Measurements from ENCODE around the gene HYAL3.

DNA sequence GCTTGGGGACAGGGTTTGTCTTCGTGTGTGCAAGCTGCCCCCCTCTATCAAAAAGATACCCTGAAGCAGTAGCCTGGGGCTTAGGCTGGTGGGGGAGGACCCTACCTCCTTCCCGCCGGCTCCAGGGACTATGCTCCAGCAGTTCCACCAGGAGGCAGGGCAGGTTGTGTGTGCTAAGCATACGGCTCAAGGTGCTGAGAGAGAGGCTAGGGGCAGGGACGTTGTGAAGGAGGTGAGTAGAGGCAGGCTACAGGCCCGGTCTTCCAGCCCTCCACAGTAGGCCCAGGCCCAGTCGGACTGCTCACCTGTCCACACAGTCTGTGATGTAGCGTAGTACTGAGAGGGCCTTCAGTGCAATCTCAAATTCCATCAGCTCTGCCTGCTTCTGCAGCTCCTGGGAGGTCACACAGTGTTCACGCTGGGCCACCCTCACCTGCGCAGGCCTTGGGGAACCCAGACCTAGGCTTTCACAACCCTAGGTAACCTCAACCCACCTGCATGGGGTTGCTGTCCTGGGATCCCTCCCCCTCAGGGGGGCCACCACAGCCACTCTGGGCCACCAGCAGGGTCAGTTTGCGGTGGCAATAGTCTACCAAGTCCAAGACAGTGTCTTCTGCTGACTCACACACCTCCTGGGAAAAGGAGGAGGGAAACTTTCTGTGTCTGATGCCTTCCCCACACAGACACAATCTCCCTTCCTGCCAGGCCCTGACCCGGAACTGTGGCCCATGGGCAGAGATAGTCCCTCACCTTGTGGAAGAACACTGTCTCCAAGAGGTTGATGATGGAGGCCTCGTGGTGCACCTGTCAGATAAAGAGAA is 43.8 kb upstream of the HYAL3 start:
- TF ChIP-seq, protein P1, sequence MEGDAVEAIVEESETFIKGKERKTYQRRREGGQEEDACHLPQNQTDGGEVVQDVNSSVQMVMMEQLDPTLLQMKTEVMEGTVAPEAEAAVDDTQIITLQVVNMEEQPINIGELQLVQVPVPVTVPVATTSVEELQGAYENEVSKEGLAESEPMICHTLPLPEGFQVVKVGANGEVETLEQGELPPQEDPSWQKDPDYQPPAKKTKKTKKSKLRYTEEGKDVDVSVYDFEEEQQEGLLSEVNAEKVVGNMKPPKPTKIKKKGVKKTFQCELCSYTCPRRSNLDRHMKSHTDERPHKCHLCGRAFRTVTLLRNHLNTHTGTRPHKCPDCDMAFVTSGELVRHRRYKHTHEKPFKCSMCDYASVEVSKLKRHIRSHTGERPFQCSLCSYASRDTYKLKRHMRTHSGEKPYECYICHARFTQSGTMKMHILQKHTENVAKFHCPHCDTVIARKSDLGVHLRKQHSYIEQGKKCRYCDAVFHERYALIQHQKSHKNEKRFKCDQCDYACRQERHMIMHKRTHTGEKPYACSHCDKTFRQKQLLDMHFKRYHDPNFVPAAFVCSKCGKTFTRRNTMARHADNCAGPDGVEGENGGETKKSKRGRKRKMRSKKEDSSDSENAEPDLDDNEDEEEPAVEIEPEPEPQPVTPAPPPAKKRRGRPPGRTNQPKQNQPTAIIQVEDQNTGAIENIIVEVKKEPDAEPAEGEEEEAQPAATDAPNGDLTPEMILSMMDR (IDR thresholded peaks at IDR 0.05 in 2 of 3, conservative IDR thresholded peaks at IDR 0.05 in 1 of 3; ENCODE audit: control insufficient read depth in 2 of 3, extremely low read depth in 1 of 3, insufficient read depth in 1 of 3, low read depth in 3 of 3, low read length in 3 of 3) = no peak
- TF ChIP-seq TARDBP (IDR thresholded peaks at IDR 0.05; ENCODE audit: borderline replicate concordance) = no peak
- TF ChIP-seq, protein P2, sequence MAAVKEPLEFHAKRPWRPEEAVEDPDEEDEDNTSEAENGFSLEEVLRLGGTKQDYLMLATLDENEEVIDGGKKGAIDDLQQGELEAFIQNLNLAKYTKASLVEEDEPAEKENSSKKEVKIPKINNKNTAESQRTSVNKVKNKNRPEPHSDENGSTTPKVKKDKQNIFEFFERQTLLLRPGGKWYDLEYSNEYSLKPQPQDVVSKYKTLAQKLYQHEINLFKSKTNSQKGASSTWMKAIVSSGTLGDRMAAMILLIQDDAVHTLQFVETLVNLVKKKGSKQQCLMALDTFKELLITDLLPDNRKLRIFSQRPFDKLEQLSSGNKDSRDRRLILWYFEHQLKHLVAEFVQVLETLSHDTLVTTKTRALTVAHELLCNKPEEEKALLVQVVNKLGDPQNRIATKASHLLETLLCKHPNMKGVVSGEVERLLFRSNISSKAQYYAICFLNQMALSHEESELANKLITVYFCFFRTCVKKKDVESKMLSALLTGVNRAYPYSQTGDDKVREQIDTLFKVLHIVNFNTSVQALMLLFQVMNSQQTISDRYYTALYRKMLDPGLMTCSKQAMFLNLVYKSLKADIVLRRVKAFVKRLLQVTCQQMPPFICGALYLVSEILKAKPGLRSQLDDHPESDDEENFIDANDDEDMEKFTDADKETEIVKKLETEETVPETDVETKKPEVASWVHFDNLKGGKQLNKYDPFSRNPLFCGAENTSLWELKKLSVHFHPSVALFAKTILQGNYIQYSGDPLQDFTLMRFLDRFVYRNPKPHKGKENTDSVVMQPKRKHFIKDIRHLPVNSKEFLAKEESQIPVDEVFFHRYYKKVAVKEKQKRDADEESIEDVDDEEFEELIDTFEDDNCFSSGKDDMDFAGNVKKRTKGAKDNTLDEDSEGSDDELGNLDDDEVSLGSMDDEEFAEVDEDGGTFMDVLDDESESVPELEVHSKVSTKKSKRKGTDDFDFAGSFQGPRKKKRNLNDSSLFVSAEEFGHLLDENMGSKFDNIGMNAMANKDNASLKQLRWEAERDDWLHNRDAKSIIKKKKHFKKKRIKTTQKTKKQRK (IDR thresholded peaks at IDR 0.05; ENCODE audit: low read depth, low read length) = no peak
- TF ChIP-seq HCFC1 (IDR thresholded peaks at IDR 0.05; ENCODE audit: low read length) = no peak
- TF ChIP-seq EED (IDR thresholded peaks at IDR 0.05; ENCODE audit: low read depth) = no peak
- TF ChIP-seq CBX5 (IDR thresholded peaks at IDR 0.05; ENCODE audit: low read depth) = no peak
- no peak for TF ChIP-seq EP300 (IDR thresholded peaks at IDR 0.05; ENCODE audit: borderline replicate concordance in 1 of 2, control insufficient read depth in 1 of 2, low read depth in 2 of 2, low read length in 2 of 2)
- TF ChIP-seq EZH2 (IDR thresholded peaks at IDR 0.05; ENCODE audit: borderline replicate concordance, control insufficient read depth, low read depth, low read length) = no peak
- TF ChIP-seq, protein P3, sequence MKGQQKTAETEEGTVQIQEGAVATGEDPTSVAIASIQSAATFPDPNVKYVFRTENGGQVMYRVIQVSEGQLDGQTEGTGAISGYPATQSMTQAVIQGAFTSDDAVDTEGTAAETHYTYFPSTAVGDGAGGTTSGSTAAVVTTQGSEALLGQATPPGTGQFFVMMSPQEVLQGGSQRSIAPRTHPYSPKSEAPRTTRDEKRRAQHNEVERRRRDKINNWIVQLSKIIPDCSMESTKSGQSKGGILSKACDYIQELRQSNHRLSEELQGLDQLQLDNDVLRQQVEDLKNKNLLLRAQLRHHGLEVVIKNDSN (IDR thresholded peaks at IDR 0.05; ENCODE audit: borderline replicate concordance, extremely low read length, insufficient read depth, low read depth, low read length) = no peak
- TF ChIP-seq, protein P4, sequence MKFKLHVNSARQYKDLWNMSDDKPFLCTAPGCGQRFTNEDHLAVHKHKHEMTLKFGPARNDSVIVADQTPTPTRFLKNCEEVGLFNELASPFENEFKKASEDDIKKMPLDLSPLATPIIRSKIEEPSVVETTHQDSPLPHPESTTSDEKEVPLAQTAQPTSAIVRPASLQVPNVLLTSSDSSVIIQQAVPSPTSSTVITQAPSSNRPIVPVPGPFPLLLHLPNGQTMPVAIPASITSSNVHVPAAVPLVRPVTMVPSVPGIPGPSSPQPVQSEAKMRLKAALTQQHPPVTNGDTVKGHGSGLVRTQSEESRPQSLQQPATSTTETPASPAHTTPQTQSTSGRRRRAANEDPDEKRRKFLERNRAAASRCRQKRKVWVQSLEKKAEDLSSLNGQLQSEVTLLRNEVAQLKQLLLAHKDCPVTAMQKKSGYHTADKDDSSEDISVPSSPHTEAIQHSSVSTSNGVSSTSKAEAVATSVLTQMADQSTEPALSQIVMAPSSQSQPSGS (IDR thresholded peaks at IDR 0.05; ENCODE audit: low read length) = no peak
- no peak for TF ChIP-seq SUZ12 (IDR thresholded peaks at IDR 0.05; ENCODE audit: unreplicated experiment)
- no peak for TF ChIP-seq CREB1 (IDR thresholded peaks at IDR 0.05; ENCODE audit: low read depth)

Data from GM12878 (cell line).